ENCODE results near the gene STK26. TPM values are rescaled to one million over a fixed set of nuclear protein-coding genes. Genes with fewer than 3 reads are reported as not detected.

Gene STK26
- total and polyA plus RNA-seq, 2 donors (not counting 3 experiments of a cell fraction or from before 2014, with no cell fraction given): 0.87 to 3.7 TPM

- Histone ChIP-seq H3K27me3 (ENCODE audit: control insufficient read depth in 2 of 2, insufficient read depth in 2 of 2, low read length in 2 of 2) (no peaks in the 10 kb centered on the region), H3K9me1 (replicated peaks; ENCODE audit: control insufficient read depth, extremely low read depth, insufficient read depth, low read length) (no peaks in the 10 kb centered on the region), H3K4me1 (ENCODE audit: control insufficient read depth, extremely low read depth, insufficient read depth, low read length) (peaks cover 3% of the 10 kb centered on the region), H2AFZ (ENCODE audit: low read depth, low read length) (no peak overlapping the region), H3K9ac (replicated peaks; ENCODE audit: extremely low read depth, insufficient read depth, low read length) (no peak overlapping the region), H4K20me1 (replicated peaks; ENCODE audit: control insufficient read depth, extremely low read depth, insufficient read depth, low read length) (no peaks in the 10 kb centered on the region), H3K9me3 (replicated peaks; ENCODE audit: control insufficient read depth, insufficient read depth, low read length) (no peaks in the 10 kb centered on the region), H3K4me2 (ENCODE audit: insufficient read depth, low read length) (no peak overlapping the region), H3K27ac (ENCODE audit: insufficient read depth, low read depth, low read length) (no peak overlapping the region), H3K79me2 (ENCODE audit: control insufficient read depth, insufficient read depth, low read length) (no peaks in the 10 kb centered on the region), H3K4me3 (replicated peaks in 1 of 3; ENCODE audit: insufficient read depth in 1 of 3, low read depth in 1 of 3, low read length in 3 of 3) (no peak overlapping the region), H3K36me3 (ENCODE audit: control insufficient read depth in 2 of 2, extremely low read depth in 1 of 2, insufficient read depth in 2 of 2, low read length in 2 of 2) (no peaks in the 10 kb centered on the region)
- ChIA-PET CTCF (no interaction called here), POLR2A (no interaction called here)
- BruUV-seq (replicated peaks): no TSS peak
- TF ChIP-seq POLR2AphosphoS5 (IDR thresholded peaks at IDR 0.05; ENCODE audit: insufficient read depth, low read depth, low read length) (no peak), MAX (IDR thresholded peaks at IDR 0.05; ENCODE audit: insufficient read depth, insufficient read length) (no peak), MYC (IDR thresholded peaks at IDR 0.05; ENCODE audit: low read depth, low read length) (no peak), GATA2 (IDR thresholded peaks at IDR 0.05; ENCODE audit: insufficient read depth, insufficient read length, low read depth, low read length) (no peak), FOS (IDR thresholded peaks at IDR 0.05; ENCODE audit: borderline replicate concordance, insufficient read depth, low read length) (no peak), CTCF (IDR thresholded peaks at IDR 0.05; ENCODE audit: extremely low read depth in 1 of 2, insufficient read depth in 1 of 2, low read depth in 1 of 2, low read length in 2 of 2) (no peak), JUN (IDR thresholded peaks at IDR 0.05; ENCODE audit: borderline replicate concordance, insufficient read depth, insufficient read length, low read depth) (no peak)
- dilution Hi-C loops (cut with MboI; ENCODE audit: extremely low pct_ligation_motif_present, low sequenced_read_pairs): no loop called here
- DNase-seq (ENCODE audit: low read depth, low spot score) (no peak), FAIRE-seq (no peak)
- intact Hi-C loops (cut with micrococcal nuclease): no loop called here
These were observed 5.5 kb upstream of the STK26 start for GRCh38 chrX:132017431-132018185.

Measured in endothelial cell of umbilical vein (primary cell).